ENCODE measurements around the gene CDK11A. TPM values are rescaled to one million over a fixed set of nuclear protein-coding genes. Genes with fewer than 3 reads are reported as not detected.
A peak's percentile ranks its signal among the peaks of the same experiment; 100 is the strongest.
"Not testable (repeated sequence)": the region's sequence is repeated elsewhere in the genome, so short reads cannot be mapped to it uniquely, and the experiment has no call there.

Gene CDK11A
- total RNA-seq, 3 donors from 2014 or later, result 27.8 to 51.8 (median 41.6) TPM

GRCh38 chr1:1730870-1731269 lies 6.7 kb upstream of the CDK11A start:
- no peak for TF ChIP-seq POLR2A (IDR thresholded peaks at IDR 0.05)
- TF ChIP-seq POLR2AphosphoS5 (IDR thresholded peaks at IDR 0.05), result no peak
- Histone ChIP-seq H3K4me3 (no peak overlapping the region), H3K4me1 (no peaks in the 10 kb centered on the region), H3K27me3 (no peaks in the 10 kb centered on the region), H3K36me3 (no peaks in the 10 kb centered on the region), H3K9me3 (no peaks in the 10 kb centered on the region), H3K27ac (peak overlapping the region in 1 of 2 donors; percentile 61)
- DNase-seq (ENCODE audit: low spot score in 2 of 2), result no peak
- intact Hi-C loops (cut with DNase I; ENCODE audit: low total_unique reads), result no loop called here

- intact Hi-C loops (cut with DNase I; ENCODE audit: low total_unique reads); H3K9me3 ChIP-seq; H3K36me3 ChIP-seq; H3K4me1 ChIP-seq; H3K27me3 ChIP-seq; H3K4me3 ChIP-seq; H3K27ac ChIP-seq; DNase-seq (ENCODE audit: low spot score in 2 of 2): not testable (repeated sequence)
Measured at GRCh38 chr1:1730230-1730629, 6.1 kb upstream of the CDK11A start.

- H3K4me1 ChIP-seq; DNase-seq (ENCODE audit: low spot score in 2 of 2); H3K9me3 ChIP-seq; H3K4me3 ChIP-seq; intact Hi-C loops (cut with DNase I; ENCODE audit: low total_unique reads); H3K27me3 ChIP-seq; H3K36me3 ChIP-seq: not testable (repeated sequence)
- peak overlapping the region in 1 of 2 donors; percentile 83 for H3K27ac ChIP-seq
Measured at GRCh38 chr1:1729116-1729816, 5.1 kb upstream of the CDK11A start.

- intact Hi-C loops (cut with DNase I; ENCODE audit: low total_unique reads); DNase-seq (ENCODE audit: low spot score in 2 of 2); H3K4me1 ChIP-seq; H3K27me3 ChIP-seq; H3K4me3 ChIP-seq; H3K9me3 ChIP-seq; H3K36me3 ChIP-seq: not testable (repeated sequence)
- H3K27ac ChIP-seq, result peak overlapping the region in 1 of 2 donors; percentile 83
Measured at GRCh38 chr1:1728308-1729005, 4.3 kb upstream of the CDK11A start.

GRCh38 chr1:1727131-1727651 lies 3.0 kb upstream of the CDK11A start:
- intact Hi-C loops (cut with DNase I; ENCODE audit: low total_unique reads); H3K9me3 ChIP-seq; H3K4me3 ChIP-seq; H3K27me3 ChIP-seq; DNase-seq (ENCODE audit: low spot score in 2 of 2); H3K36me3 ChIP-seq; H3K4me1 ChIP-seq: not testable (repeated sequence)
- peak overlapping the region in 1 of 2 donors; percentile 51 for H3K27ac ChIP-seq

GRCh38 chr1:1726088-1726487 lies 1.9 kb upstream of the CDK11A start:
- intact Hi-C loops (cut with DNase I; ENCODE audit: low total_unique reads); H3K4me3 ChIP-seq; H3K27me3 ChIP-seq; H3K36me3 ChIP-seq; H3K9me3 ChIP-seq; H3K4me1 ChIP-seq; DNase-seq (ENCODE audit: low spot score in 2 of 2); H3K27ac ChIP-seq: not testable (repeated sequence)

- no peaks in the 10 kb centered on the region for H3K27me3 ChIP-seq
- H3K36me3 ChIP-seq, result no peaks in the 10 kb centered on the region
- H3K9me3 ChIP-seq, result no peaks in the 10 kb centered on the region
- no peak for DNase-seq (ENCODE audit: low spot score in 2 of 2)
- no peak overlapping the region for H3K4me3 ChIP-seq
- no peak for TF ChIP-seq POLR2AphosphoS5 (IDR thresholded peaks at IDR 0.05)
- TF ChIP-seq POLR2A (IDR thresholded peaks at IDR 0.05), result no peak
- no peak for TF ChIP-seq CTCF (IDR thresholded peaks at IDR 0.05)
- no peak overlapping the region for H3K27ac ChIP-seq
- no peaks in the 10 kb centered on the region for H3K4me1 ChIP-seq
- intact Hi-C loops (cut with DNase I; ENCODE audit: low total_unique reads), result no loop called here
Measured at GRCh38 chr1:1721201-1721600, 3.0 kb downstream of the CDK11A start.

- H3K4me3 ChIP-seq; H3K36me3 ChIP-seq; DNase-seq (ENCODE audit: low spot score in 2 of 2); H3K4me1 ChIP-seq; H3K27ac ChIP-seq; intact Hi-C loops (cut with DNase I; ENCODE audit: low total_unique reads); H3K27me3 ChIP-seq; H3K9me3 ChIP-seq: not testable (repeated sequence)
Measured at GRCh38 chr1:1715109-1715883, 8.9 kb downstream of the CDK11A start.

- intact Hi-C loops (cut with DNase I; ENCODE audit: low total_unique reads); DNase-seq (ENCODE audit: low spot score in 2 of 2): not testable (repeated sequence)
Measured at GRCh38 chr1:1707897-1708296, 16.3 kb downstream of the CDK11A start.

GRCh38 chr1:1707241-1707640 lies 16.9 kb downstream of the CDK11A start:
- H3K36me3 ChIP-seq; DNase-seq (ENCODE audit: low spot score in 2 of 2); H3K4me1 ChIP-seq; H3K27ac ChIP-seq; H3K4me3 ChIP-seq; H3K9me3 ChIP-seq; H3K27me3 ChIP-seq; intact Hi-C loops (cut with DNase I; ENCODE audit: low total_unique reads): not testable (repeated sequence)

More at GRCh38 chr1:1707897-1708296, 16.3 kb downstream of the CDK11A start:
- H3K4me3 ChIP-seq, H3K27ac ChIP-seq, H3K36me3 ChIP-seq, H3K4me1 ChIP-seq, H3K9me3 ChIP-seq, H3K27me3 ChIP-seq: not testable (repeated sequence)

GRCh38 chr1:1705623-1706022 lies 18.5 kb downstream of the CDK11A start:
- H3K9me3 ChIP-seq, result not testable (repeated sequence)

More at GRCh38 chr1:1705623-1706022, 18.5 kb downstream of the CDK11A start:
- intact Hi-C loops (cut with DNase I; ENCODE audit: low total_unique reads); H3K4me1 ChIP-seq; H3K27ac ChIP-seq; H3K4me3 ChIP-seq; H3K36me3 ChIP-seq; H3K27me3 ChIP-seq; DNase-seq (ENCODE audit: low spot score in 2 of 2): not testable (repeated sequence)

All from breast epithelium (tissue), 4 donors.